Measurements from ENCODE around the gene ADGRF1. TPM values are rescaled to one million over a fixed set of nuclear protein-coding genes. Genes with fewer than 3 reads are reported as not detected.

ADGRF1 gene
- total and polyA plus RNA-seq, 8 donors, result under 0.01 to 13.0 (median 2.0) TPM; not detected in 1

- Histone ChIP-seq H3K27me3 (peaks cover 0 to 6% (median 0%) of the 10 kb centered on the region in 3 donors), H3K27ac (no peak overlapping the region), H3K9me3 (no peaks in the 10 kb centered on the region), H3K4me1 (peaks cover 0 to 19% (median 15%) of the 10 kb centered on the region in 4 donors), H3K4me3 (no peak overlapping the region), H3K36me3 (no peaks in the 10 kb centered on the region)
- TF ChIP-seq CTCF (IDR thresholded peaks at IDR 0.05) (no peak), POLR2A (IDR thresholded peaks at IDR 0.05) (no peak), EP300 (IDR thresholded peaks at IDR 0.05) (no peak), POLR2AphosphoS5 (IDR thresholded peaks at IDR 0.05) (no peak)
- DNase-seq, result no peak
- 40 to 65% (median 52%) methylated on average over 2 of the region's 2 CpGs for WGBS, 5 donors
- intact Hi-C loops (cut with DNase I; ENCODE audit: low total_unique reads), result no loop called here
Measured at GRCh38 chr6:47034421-47034820, 7.7 kb downstream of the ADGRF1 start.

GRCh38 chr6:47032974-47033765 lies 9.0 kb downstream of the ADGRF1 start:
- Histone ChIP-seq H3K27ac (no peak overlapping the region), H3K4me1 (peaks cover 0 to 19% (median 15%) of the 10 kb centered on the region in 4 donors), H3K4me3 (no peak overlapping the region), H3K27me3 (peaks cover 0 to 6% (median 0%) of the 10 kb centered on the region in 3 donors), H3K9me3 (no peaks in the 10 kb centered on the region), H3K36me3 (no peaks in the 10 kb centered on the region)
- intact Hi-C loops (cut with DNase I; ENCODE audit: low total_unique reads), result no loop called here
- WGBS, 5 donors, result 48 to 63% (median 50%) methylated on average over 12 of the region's 12 CpGs
- no peak for DNase-seq
- TF ChIP-seq EP300 (IDR thresholded peaks at IDR 0.05) (no peak), CTCF (IDR thresholded peaks at IDR 0.05) (no peak), POLR2A (IDR thresholded peaks at IDR 0.05) (no peak), POLR2AphosphoS5 (IDR thresholded peaks at IDR 0.05) (no peak)

- no peak for DNase-seq
- H3K4me1 ChIP-seq, result peaks cover 0 to 19% (median 15%) of the 10 kb centered on the region in 4 donors
- intact Hi-C loops (cut with DNase I; ENCODE audit: low total_unique reads), result no loop called here
- no peaks in the 10 kb centered on the region for H3K36me3 ChIP-seq
- H3K9me3 ChIP-seq, result no peaks in the 10 kb centered on the region
- H3K27me3 ChIP-seq, result peaks cover 0 to 6% (median 0%) of the 10 kb centered on the region in 3 donors
- 94 to 100% (median 95%) methylated on average over 3 of the region's 3 CpGs for WGBS, 5 donors
- H3K27ac ChIP-seq, result no peak overlapping the region
- no peak for TF ChIP-seq EP300 (IDR thresholded peaks at IDR 0.05)
- TF ChIP-seq CTCF (IDR thresholded peaks at IDR 0.05), result no peak
- no peak for TF ChIP-seq POLR2AphosphoS5 (IDR thresholded peaks at IDR 0.05)
- TF ChIP-seq POLR2A (IDR thresholded peaks at IDR 0.05), result no peak
- H3K4me3 ChIP-seq, result no peak overlapping the region
Measured at GRCh38 chr6:47031656-47032055, 10.5 kb downstream of the ADGRF1 start.

GRCh38 chr6:47029865-47030561 lies 12.1 kb downstream of the ADGRF1 start:
- Histone ChIP-seq H3K27ac (no peak overlapping the region), H3K36me3 (peaks cover 0 to under 1% (median 0%) of the 10 kb centered on the region in 4 donors), H3K9me3 (no peaks in the 10 kb centered on the region), H3K4me3 (no peak overlapping the region), H3K4me1 (peaks cover 0 to 17% (median 14%) of the 10 kb centered on the region in 4 donors), H3K27me3 (no peaks in the 10 kb centered on the region)
- intact Hi-C loops (cut with DNase I; ENCODE audit: low total_unique reads), result no loop called here
- no peak for TF ChIP-seq EP300 (IDR thresholded peaks at IDR 0.05)
- DNase-seq, result no peak
- 67 to 81% (median 79%) methylated on average over 7 of the region's 7 CpGs for WGBS, 5 donors

Data from stomach (tissue), 9 donors.